Lower leg skin (tissue), 4 donors: ENCODE results near the gene C14orf93. TPM values are rescaled to one million over a fixed set of nuclear protein-coding genes. Genes with fewer than 3 reads are reported as not detected.

ENCODE experiments used
- DNase-seq, 2 donors: peaks; one replicate each; pipeline ENCODE4 v3.0.0-alpha.2; 2019; ENCODE audit warnings: low spot score in 2 of 2
- H3K4me3 ChIP-seq: fragments of 200-600 bp; sonication (generic); 2 replicates; pipeline ENCODE4 v1.5.1; 2017; ENCODE audit warnings: mild to moderate bottlenecking, low read depth; ENCODE audit not compliant: poor library complexity, severe bottlenecking
- POLR2A ChIP-seq, 2 donors: fragments of 450-650 bp; IDR thresholded peaks; one replicate each; pipeline ENCODE4 v1.6.1; 2016 to 2017; ENCODE audit warnings: antibody characterized with exemption in 2 of 2, mild to moderate bottlenecking in 1 of 2, moderate library complexity in 1 of 2
- WGBS, 2 donors: methylation state at CpG; one replicate each; pipeline ENCODE4 v1.1.5; 2018; 5-methylcytosine and 5-hydroxymethylcytosine counted together
- intact Hi-C: fragments of 100-400 bp; cut with DNase I; formaldehyde crosslinking; loops from one replicate; pipeline ENCODE4 v1.15.0; 2023; ENCODE audit warnings: low total_unique reads
- total RNA-seq, 4 donors: library from RNA; depleted of rRNA; stranded (reverse); fragments of >200 nt; gene quantifications; one replicate each; pipeline ENCODE4 v1.1.0, GENCODE V29; 2016
- TF ChIP-seq, protein P1 (sequence below), 3 donors: fragments of 450-650 bp; IDR thresholded peaks; one replicate each; pipeline ENCODE4 v1.5.1; 2016; ENCODE audit warnings: antibody characterized with exemption in 3 of 3, mild to moderate bottlenecking in 3 of 3, moderate library complexity in 2 of 3

The C14orf93 gene
- total RNA-seq, 4 donors from 2014 or later = 16.9 to 29.6 (median 23.2) TPM

- 7 to 9% methylated on average over 17 of the region's 17 CpGs for WGBS, 2 donors
- intact Hi-C loops = no loop called here
- H3K4me3 ChIP-seq = no peak overlapping the region
- TF ChIP-seq POLR2A (IDR thresholded peaks at IDR 0.05) = no peak
- TF ChIP-seq, protein P1, sequence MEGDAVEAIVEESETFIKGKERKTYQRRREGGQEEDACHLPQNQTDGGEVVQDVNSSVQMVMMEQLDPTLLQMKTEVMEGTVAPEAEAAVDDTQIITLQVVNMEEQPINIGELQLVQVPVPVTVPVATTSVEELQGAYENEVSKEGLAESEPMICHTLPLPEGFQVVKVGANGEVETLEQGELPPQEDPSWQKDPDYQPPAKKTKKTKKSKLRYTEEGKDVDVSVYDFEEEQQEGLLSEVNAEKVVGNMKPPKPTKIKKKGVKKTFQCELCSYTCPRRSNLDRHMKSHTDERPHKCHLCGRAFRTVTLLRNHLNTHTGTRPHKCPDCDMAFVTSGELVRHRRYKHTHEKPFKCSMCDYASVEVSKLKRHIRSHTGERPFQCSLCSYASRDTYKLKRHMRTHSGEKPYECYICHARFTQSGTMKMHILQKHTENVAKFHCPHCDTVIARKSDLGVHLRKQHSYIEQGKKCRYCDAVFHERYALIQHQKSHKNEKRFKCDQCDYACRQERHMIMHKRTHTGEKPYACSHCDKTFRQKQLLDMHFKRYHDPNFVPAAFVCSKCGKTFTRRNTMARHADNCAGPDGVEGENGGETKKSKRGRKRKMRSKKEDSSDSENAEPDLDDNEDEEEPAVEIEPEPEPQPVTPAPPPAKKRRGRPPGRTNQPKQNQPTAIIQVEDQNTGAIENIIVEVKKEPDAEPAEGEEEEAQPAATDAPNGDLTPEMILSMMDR (IDR thresholded peaks at IDR 0.05) = peak in 1 of 3 donors; percentile 65
- peak in 1 of 2 donors; percentile 90 for DNase-seq
Observed at GRCh38 chr14:23056145-23056955, 46.4 kb upstream of the C14orf93 start.

- intact Hi-C loops = no loop called here
- TF ChIP-seq POLR2A (IDR thresholded peaks at IDR 0.05) = no peak
- TF ChIP-seq, protein P1 (IDR thresholded peaks at IDR 0.05) = no peak
- 83 to 88% methylated on average over 3 to 5 of the region's 6 CpGs for WGBS, 2 donors
- no peak overlapping the region for H3K4me3 ChIP-seq
- peak in 1 of 2 donors; percentile 77 for DNase-seq
Observed at GRCh38 chr14:23055621-23056144, 45.7 kb upstream of the C14orf93 start.

- 94 to 97% methylated on average over 12 of the region's 12 CpGs for WGBS, 2 donors
- intact Hi-C loops = no loop called here
- peak in 1 of 2 donors; percentile 81 for DNase-seq
- no peak for TF ChIP-seq POLR2A (IDR thresholded peaks at IDR 0.05)
- TF ChIP-seq, protein P1 (IDR thresholded peaks at IDR 0.05) = no peak
- no peak overlapping the region for H3K4me3 ChIP-seq
Observed at GRCh38 chr14:23055147-23055550, 45.2 kb upstream of the C14orf93 start.

- TF ChIP-seq POLR2A (IDR thresholded peaks at IDR 0.05) = no peak
- TF ChIP-seq, protein P1 (IDR thresholded peaks at IDR 0.05) = peak in 1 of 3 donors; percentile 6
- 80 to 88% methylated on average over 17 of the region's 17 CpGs for WGBS, 2 donors
- no peak overlapping the region for H3K4me3 ChIP-seq
- intact Hi-C loops = no loop called here
- DNase-seq = peak in 1 of 2 donors; percentile 82
Observed at GRCh38 chr14:23054000-23054811, 44.3 kb upstream of the C14orf93 start.

- peak in 1 of 2 donors; percentile 85 for DNase-seq
- TF ChIP-seq, protein P1 (IDR thresholded peaks at IDR 0.05) = no peak
- TF ChIP-seq POLR2A (IDR thresholded peaks at IDR 0.05) = no peak
- WGBS, 2 donors = 96 to 100% methylated on average over 10 of the region's 10 CpGs
- intact Hi-C loops = no loop called here
- no peak overlapping the region for H3K4me3 ChIP-seq
Observed at GRCh38 chr14:23053426-23053825, 43.5 kb upstream of the C14orf93 start.
